GM18517 (cell line): ENCODE results near the gene MYO6.

Experiments
- ATAC-seq: cut with Tn5 transposase; IDR thresholded peaks from one replicate; pipeline ENCODE4 v1.9.1; 2021; ENCODE audit warnings: mild to moderate bottlenecking, moderate library complexity; ENCODE audit not compliant: unreplicated experiment

MYO6 gene

DNA sequence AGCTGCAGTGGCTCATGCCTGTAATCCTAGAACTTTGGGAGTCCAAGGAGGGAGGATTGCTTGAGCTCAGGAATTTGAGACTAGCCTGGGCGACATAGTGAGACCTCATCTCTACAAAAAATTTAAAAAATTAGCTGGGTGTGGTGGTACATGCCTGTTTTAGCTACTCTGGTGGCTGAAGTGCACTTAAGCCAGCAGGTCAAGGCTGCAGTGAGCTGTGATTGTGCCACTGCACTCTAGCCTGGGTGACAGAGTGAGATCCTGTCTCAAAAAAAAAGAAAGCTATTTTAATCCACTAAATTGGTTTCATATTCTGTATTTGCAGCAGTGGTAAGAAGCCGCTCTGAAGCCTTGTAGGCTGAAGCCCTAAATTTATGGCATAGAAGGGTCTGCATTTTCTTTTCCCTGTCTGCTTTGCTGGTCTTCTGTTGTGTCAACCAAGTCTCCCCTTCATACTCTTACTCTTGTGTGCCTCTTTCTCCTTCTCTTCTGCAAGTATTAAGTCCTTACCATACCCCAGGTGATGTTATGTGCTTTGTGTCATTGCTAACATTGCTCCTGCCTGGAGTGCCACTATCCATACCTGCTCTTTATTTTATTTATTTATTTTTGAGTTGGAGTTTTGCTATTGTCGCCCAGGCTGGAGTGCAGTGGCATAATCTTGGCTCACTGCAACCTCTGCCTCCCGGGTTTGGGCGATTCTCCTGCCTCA, 70.9 kb downstream of the MYO6 start:
- ATAC-seq = no peak

DNA sequence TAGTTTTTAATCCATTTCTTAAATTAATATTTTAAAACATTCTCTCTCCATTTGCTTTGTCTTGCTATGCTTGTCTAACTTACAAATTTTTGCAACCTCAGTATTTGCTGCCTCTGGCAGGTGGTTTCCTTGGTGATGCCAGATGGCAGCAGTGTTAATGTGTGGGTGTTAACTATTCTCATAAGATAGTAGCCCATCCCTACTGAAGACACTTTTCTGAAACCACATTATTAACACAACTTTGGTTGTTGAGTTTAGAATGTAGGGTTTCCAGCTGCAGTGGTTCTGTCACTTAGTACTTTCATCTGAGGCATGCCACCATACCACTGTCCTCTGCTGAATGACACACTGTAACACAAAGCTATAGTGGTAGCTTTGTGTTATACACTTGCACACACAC, 75.1 kb downstream of the MYO6 start:
- ATAC-seq = peak; percentile 96

DNA sequence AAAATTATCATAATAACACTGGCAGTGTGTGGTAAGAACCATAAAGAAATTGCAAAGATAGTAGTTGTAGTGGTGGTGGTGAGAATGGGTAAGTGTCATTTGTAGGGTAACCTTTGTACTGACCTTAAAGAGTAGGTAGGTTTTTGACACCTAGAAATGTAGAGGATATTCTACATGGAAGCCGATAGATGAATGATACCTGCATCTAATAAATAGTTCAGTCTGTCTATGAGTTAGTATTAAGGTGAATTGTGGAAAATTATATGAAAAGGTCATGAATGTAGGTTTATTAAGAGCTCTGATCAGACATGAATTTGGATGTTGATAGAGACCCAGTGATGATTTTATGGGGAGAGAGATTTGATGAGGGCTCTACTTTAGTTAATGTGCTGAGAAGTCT, 78.1 kb downstream of the MYO6 start:
- no peak for ATAC-seq

DNA sequence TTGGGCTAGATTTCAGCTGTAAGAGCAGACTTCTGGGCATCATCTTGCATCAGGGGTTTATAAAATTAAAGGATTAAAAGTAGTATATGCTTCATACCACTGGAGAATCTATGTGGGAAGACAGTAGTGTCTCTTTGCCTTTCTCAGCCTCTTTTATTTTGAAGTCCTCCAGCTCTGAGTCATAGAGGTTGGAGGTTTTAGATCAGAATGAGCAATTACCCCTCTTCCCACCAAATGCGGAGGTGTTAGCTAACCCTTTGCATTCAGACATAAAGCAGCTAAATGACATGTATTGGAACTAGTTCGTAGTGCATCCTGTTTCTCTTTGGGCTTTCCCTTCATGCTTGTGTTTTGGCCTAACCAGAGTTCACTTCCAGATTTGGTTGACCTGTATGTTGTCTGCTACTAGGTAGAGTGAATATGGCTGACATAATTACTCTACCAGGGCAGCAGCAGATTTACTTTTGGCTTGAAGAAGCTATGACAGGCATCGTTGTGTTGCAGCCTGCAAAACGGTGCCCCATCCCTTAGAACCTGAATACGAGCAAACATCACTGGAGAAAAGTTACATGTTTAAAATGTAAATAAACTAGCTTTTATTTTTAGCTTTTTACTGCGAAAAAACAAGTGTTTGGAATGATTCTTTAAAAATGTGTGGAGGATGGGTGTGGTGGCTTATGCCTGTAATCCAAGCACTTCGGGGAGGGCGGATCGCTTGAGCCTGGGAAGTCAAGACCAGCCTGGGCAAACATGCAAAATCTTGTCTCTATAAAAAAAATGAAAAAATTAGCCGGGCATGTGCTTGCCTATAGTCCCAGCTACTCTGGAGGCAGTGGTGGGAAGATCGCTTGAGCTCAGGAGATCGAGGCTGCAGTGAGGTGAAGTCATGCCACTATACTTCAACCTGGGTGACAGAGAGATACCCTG, 82.2 kb downstream of the MYO6 start:
- ATAC-seq = peak; percentile 62

DNA sequence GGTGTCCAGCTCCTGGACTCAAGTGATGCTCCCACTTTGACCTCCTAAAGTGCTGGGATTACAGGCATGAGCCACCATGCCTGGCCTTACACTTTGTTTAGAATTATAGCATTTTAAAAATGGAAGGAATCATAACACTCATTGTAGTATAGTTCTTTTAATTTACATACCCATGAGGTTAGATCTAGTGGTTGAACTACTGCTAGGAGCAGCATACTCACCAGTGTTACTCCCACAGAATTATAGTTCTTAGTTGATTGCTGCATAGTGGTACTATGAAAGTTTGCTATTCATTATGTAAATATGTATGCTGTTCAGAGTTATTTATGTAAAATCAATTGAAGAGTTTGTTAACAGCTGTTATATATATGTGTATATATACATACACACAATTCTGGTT, 85.4 kb downstream of the MYO6 start:
- no peak for ATAC-seq

DNA sequence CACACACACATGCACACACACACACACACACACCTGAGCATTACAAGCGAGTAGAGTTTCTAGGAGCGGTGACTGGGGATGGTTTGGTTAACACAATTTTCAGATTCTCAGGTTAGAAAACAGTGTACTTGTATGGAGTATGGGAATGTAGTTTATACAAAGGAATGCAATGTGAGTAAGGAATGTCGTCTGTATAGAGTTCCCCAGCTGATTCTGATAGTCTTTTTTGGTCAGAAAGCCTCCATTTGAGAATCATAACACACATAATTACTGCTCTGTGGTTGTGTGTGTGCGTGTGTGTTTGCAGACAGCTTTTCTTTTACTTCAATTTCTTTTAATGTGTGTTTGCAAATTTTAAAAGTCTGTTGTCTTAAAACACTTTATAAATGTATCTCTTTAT, 93.2 kb downstream of the MYO6 start:
- no peak for ATAC-seq

DNA sequence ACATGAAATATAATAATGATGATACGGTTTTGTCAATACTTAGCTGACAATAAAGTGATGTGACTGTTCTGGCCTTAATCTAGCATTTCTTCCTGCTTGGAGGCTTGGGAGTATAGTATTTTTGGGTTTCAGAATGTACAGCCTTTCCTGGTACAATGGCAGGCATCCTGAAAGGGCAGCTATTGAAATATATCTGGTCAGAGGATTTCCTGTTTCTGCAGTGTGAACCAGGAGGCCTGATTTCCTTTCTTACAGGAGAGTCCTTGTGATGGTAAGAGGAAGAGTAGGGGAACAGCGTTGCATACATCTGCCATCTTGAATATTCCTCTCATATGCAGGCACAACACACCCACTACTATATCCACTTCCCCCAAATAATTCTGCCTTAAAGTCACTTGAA, 93.7 kb downstream of the MYO6 start:
- no peak for ATAC-seq

DNA sequence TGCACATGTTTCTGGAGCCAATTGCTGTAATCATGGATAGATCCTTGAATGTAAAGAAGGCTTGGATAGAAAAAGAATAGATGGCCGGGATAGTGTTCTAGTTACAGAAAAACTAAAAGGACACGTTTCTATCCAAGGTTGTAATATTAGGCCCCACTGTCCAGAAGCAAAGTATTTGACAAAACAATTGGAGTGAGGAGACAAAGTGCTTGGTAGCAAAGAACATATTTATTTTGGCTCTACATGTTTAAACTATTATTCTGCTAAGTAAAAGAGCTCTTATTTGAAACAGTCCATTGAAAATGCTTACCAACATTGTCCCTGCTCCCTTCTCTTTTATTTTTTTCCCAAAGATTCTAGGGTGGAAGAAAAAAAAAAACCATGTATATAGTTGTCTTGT, 94.4 kb downstream of the MYO6 start:
- ATAC-seq = no peak

DNA sequence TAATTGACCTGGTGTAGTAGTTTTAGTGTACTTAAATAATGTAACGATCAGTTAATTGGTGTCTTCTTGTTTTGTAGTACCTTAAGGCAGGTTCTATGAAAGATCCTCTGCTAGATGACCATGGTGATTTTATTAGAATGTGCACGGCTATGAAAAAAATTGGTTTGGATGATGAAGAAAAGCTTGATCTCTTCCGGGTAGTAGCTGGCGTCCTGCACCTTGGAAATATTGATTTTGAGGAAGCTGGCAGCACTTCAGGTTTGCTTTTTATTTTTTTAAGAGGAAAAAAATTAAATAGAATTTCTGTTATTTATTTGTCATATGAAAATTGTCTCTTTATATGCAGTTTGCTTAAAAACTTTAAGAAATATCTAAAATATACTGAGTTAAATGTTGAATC, 99.2 kb downstream of the MYO6 start:
- ATAC-seq = no peak

DNA sequence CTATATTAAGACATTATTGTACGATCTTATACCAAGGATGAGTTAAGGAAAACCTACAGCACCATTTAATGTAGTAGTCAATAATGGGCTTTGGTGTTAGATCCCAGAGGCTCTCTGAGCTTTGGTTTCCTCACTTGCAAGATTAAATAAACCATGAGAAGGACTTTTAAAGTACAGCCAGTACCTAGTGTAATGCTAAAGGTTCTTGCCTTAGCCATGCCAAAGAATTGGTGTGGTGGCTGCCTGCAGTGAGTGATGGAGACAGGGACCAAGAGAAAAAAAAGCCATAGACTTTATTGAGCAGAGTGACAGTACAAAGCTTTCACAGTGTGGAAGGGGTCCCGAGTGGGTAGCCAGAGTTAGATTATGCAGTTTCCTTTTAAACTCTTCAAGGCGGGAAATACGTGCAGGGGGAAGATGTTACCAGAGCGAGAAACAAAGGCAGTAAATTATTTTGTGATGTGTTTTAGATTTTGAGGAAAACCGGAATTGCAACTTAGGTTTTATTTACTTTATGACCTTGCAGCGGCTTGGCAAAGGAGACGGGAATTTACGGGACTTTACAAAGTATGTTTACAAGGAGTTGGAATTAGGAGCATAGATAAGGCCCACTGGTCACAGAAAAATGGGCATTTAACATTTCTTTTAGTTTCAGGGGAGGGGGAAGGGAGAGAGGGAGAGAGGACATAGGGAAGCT, 100.4 kb downstream of the MYO6 start:
- ATAC-seq = no peak

DNA sequence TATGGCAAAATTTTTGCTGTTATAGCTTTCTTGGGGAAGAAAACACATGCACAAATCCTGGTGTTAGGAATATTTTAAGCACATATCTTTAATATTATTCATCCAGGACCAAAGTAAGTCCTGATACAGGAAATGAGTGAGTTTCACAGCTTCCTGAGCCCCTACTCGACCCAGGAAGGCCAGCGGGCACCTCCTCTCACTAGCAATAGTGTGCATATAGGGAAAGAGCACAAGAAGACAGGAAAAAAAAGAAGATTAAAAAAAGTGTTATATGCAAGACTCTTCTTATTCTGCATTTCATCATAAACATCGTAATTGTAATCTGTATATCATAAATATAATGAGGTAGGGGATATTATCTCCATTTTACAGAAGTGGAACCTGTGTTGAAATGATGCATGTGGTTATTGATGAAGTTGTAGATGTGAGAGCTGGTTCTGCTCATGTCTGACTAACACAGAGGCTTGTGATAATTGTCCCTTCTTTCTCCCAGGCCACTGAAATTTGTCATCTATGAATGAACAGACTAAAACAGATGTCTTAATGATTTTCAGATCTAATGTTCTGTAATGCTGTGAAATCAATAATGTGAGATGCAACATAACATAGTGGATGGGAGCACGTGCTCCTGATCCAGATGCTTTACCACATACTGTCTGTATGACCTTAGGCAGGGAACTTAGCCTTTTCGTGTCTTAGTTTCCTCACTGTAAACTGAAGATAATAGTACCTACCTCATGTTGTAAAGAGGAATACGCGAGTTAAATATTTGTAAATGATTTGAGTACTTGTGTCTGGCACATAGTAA, 101.2 kb downstream of the MYO6 start:
- no peak for ATAC-seq

DNA sequence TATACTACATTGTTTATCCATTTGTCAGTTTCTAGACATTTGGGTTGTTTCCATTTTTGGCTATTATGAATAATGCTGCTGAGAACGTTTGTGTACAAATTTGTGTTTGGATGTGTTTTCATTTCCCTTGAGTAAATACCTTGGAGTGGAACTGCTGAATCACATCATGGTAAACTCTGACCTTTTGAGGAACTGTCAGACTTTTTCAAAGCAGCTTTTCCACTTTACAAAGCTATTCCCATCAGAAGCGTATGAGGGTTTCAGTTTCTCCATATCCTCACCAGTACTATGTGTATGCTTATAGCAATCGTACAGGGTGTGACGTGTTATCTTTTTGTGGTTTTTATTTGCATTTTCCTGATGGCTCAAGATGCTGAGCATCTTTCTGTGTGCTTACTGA, 103.7 kb downstream of the MYO6 start:
- ATAC-seq = no peak

DNA sequence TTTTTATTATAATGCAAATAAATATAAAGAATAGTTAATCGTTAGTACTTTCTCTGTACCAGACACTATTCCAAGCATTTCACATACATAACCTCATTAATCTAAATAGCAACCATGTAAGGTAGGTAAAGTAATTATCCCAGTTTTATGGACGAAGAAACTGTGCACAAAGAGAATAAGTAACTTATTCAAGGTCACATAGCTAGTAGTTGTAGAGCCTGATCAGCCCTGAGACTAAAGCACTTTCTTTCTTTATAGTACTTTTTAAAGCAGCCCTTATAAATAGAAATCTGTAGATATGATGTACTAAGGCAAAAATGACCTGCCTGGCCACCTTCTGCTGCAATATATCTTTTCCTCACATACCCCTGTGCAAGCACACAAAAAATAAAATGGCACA, 104.8 kb downstream of the MYO6 start:
- ATAC-seq = no peak

DNA sequence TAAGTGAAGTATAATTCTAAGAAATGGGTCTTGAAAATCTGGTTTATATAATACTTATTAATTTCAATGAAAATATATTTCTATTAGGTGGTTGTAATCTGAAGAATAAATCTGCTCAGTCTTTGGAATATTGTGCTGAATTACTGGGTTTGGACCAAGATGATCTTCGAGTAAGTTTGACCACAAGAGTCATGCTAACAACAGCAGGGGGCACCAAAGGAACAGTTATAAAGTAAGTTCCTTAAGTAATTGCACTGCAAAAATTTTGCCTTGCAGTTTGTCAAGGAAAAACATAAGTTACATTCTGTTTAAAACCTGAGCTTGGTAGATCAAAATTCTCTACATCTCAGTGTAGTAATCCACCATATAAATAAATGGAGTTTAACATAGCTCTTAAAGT, 106.0 kb downstream of the MYO6 start:
- ATAC-seq = no peak

DNA sequence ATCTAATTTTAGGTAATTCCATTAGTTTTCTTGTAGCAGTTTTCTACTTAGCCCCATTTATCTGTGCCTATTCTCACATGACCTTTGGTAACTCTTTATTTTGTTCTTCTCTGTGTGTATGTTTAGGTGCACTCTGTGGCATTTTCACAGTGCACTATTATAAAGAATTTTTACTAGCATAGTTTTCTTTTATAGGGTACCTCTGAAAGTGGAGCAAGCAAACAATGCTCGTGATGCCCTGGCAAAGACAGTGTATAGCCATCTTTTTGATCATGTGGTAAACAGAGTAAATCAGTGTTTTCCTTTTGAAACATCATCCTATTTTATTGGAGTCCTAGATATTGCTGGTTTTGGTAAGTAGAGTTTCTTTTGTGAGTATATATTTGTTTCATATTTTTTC, 107.9 kb downstream of the MYO6 start:
- no peak for ATAC-seq

DNA sequence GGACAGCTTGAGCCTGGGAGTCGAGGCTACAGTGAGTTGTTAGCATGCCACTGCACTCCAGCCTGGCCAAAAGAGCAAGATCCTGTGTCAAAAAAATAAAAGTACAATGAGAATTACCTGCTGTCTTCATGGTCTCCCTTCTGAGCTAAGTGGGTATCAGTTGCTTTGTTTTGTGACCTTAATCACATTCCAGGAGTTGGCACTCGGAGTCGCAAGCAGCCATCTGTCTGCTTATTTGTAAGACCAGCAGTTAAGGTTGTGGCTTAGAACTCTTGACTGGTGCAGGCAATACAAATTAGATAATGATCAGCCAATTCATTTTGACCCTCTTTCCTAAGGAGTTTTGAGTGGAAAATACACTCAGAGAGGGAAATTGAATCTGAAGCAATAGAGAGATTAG, 114.0 kb downstream of the MYO6 start:
- ATAC-seq = no peak

DNA sequence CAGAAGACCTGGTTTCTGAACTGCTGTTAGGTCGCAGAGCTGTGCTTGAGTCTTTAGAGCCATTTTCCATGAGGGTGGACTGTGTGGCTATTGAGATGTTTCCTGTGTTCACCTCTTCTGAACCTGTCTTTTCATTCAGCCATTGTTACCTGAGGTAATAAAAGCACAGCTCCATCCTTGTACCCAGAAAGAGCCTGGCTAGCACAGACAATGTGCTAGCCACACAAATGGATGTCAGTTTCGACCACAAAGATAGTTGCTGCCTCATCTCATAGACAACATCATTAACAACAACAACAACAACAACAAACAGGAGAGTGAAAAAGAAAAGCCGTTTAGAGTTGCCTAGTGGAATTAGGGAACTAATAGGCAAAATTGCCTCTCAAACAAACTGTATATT, 114.7 kb downstream of the MYO6 start:
- ATAC-seq = no peak

DNA sequence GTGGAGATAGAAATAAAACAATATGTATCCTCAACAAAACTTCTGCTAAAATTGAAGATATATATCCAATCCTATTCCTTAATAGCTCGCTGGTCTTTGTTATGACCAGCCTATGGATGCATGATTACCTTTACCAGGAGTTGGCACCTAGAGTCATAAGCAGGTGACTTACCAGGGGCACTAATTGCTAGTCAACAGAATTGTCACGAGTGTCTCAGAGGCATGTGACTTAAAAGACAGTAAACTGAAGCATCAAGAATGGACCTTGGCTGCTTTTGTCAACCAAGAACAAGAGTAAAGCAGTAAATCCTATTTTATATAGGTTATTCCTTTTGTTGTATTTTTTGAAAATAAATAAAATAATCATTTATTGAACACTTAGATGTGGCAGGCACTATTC, 115.4 kb downstream of the MYO6 start:
- no peak for ATAC-seq

DNA sequence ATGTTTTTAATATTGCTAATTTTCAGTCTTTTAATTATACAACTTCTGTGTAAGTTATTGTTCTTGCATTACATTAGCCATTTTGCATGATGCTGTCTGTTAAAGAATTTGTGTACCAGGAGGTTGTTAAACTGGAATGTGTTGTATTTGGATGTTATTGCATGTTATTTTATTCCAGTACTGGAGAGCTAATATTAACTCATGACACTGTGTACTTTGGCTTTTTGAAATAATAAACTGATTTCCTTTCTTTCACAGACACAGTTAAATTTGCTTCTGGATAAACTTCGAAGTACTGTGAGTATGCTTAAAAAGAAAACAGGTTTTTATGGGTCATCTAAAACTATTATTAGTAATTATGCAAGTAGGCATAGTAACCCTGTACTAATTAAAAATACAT, 121.3 kb downstream of the MYO6 start:
- ATAC-seq = no peak

DNA sequence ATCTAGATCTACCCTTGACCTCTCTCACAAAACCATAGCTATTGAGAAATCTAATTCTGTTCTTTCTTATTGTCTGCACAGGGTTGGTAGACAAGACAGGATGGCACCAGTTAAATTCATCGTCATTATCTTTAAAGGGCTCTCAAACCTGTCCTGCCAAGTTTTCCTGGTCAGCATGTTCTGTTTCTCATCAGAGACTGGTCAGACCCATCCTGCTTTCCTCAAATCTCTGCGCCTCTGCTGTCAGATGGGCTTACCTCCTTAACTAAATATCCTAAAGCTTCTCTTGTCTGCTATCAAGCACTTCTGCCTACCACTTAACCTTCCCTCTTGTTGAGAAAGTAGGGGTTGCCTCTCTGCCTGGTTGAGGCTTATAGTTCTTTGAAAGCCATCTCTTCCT, 125.2 kb downstream of the MYO6 start:
- ATAC-seq = no peak

DNA sequence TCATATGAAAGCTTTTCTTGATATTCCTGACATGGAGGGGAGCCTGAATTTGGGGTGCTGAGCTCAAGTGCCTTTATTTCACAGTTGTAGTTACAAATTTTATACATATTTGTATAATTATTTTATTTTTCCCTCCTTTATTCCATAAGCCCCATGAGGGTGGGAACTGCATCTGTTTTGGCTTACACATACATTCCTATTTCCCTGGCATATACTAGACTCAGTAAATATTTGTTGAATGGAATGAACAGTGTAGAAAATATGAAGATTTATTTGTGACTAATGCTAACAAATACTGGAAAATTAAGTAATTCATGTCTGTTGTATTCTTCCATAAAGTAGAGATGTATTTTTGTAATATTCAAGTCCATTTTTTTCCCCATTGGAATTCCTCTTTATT, 127.1 kb downstream of the MYO6 start:
- no peak for ATAC-seq
